Activated naive CD4-positive, alpha-beta T cell treated with anti-CD3 and anti-CD28 coated beads, Interleukin-2, amount 50 U/mL, for 24 hours (primary cell): Measurements from ENCODE around the gene LGR5.
A peak's percentile ranks its signal among the peaks of the same experiment; 100 is the strongest.

Source experiments
- H3K27ac Mint-ChIP-seq: one replicate; pipeline ENCODE4 v1.8.0; 2021; ENCODE audit warnings: mild to moderate bottlenecking, mixed read lengths
- H3K27me3 Mint-ChIP-seq: one replicate; pipeline ENCODE4 v1.8.0; 2021; ENCODE audit warnings: mixed read lengths
- H3K36me3 Mint-ChIP-seq: one replicate; pipeline ENCODE4 v1.8.0; 2021; ENCODE audit warnings: mixed read lengths
- H3K4me1 Mint-ChIP-seq: one replicate; pipeline ENCODE4 v1.8.0; 2021; ENCODE audit warnings: mixed read lengths
- H3K4me3 Mint-ChIP-seq: one replicate; pipeline ENCODE4 v1.8.0; 2021; ENCODE audit warnings: mild to moderate bottlenecking, mixed read lengths
- H3K9me3 Mint-ChIP-seq: one replicate; pipeline ENCODE4 v1.8.0; 2021; ENCODE audit warnings: mixed read lengths

LGR5 gene

DNA sequence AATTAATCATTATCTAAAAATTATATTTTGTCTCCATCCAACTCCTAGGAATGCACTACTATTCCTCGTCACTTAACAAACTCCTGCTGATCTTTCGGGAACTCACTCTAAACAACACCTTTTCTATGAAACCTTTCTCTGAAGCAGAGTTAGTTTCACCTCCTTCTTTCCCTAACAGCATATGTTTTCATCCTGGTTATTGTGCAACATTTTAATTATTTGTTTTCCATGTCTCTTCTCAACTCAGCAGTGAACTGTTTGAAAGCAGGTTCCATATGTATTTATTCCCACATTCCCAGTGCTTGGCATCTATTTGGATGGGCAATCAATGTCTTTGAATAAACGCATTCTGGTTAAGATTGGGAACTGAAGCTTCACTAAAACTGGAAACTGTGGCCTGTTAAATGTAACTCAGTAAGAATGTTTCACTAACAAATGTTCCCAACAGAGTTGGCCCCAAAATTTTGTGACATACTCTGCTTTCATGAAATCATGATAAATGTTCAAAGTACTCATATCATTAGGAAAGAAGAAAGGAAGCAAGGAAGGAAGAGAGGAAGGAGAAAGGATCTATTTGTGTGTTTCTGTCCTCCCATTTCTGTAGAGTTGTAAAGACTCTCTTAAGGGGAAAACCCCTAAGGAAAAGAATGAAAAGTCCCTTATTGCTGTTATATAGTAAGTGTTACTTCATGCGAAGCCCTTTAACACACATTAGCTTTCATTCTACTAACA lies 13.9 kb upstream of the LGR5 start:
- no peaks in the 10 kb centered on the region for H3K4me1 Mint-ChIP-seq
- no peak overlapping the region for H3K4me3 Mint-ChIP-seq
- H3K9me3 Mint-ChIP-seq = no peaks in the 10 kb centered on the region
- no peaks in the 10 kb centered on the region for H3K36me3 Mint-ChIP-seq
- peaks cover 19% of the 10 kb centered on the region for H3K27me3 Mint-ChIP-seq
- no peak overlapping the region for H3K27ac Mint-ChIP-seq

DNA sequence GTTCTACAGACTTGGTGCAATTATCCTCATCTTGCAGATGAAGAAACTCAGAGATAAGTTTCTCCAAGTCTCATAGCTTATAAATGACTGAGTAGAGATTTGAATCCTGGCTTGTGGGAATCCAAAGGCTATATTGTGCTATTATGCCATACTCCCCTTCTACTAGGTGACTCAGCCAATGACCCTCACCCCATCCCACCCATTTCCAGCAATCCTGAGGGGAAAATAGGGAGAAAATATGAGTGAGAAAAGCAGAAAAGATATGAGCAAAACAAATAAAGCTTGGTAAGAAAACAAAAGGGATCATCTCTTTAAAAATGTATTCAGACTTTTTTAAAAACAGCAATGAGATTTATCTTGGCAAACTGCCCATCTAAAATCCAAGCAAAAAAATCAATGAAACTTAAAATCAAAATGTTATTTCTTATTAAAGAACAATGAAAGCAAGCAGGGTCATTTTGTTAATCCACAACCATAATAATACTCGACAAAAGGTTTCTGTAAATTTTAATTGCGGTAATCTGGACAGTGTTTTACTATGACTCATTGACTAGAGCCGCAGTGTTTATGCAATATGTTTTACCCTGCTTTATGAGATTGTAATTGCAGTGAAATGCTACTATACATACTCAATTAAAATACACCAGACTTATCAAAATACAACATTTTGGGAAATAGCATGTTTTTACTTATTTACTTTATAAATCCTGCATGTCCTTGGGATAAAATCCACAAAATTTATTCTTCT lies 13.1 kb upstream of the LGR5 start:
- Mint-ChIP-seq H3K27me3 (peaks cover 19% of the 10 kb centered on the region), H3K9me3 (no peaks in the 10 kb centered on the region), H3K27ac (no peak overlapping the region), H3K4me3 (no peak overlapping the region), H3K4me1 (no peaks in the 10 kb centered on the region), H3K36me3 (no peaks in the 10 kb centered on the region)

DNA sequence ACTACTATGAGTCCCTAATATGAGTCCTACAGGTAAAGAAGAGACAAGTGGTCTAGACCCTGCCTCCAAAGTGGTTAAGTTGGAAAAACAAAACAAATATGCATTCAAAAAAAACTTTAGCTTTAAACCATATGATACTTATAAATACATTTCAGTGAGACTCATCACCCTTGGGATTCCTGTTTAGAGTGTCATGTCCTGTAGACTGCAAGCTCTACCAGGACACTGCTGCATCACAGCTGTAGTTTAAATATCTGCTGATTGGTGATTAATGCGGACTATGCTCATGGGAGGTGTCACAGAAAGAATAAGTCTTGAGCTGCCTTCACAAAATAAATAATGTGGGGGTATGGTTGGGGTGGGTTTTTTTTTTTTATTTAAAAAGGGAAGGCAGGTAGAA lies 8.8 kb upstream of the LGR5 start:
- H3K4me3 Mint-ChIP-seq = no peak overlapping the region
- H3K27me3 Mint-ChIP-seq = peaks cover 37% of the 10 kb centered on the region
- no peaks in the 10 kb centered on the region for H3K4me1 Mint-ChIP-seq
- peaks cover 8% of the 10 kb centered on the region for H3K9me3 Mint-ChIP-seq
- no peaks in the 10 kb centered on the region for H3K36me3 Mint-ChIP-seq
- no peak overlapping the region for H3K27ac Mint-ChIP-seq

DNA sequence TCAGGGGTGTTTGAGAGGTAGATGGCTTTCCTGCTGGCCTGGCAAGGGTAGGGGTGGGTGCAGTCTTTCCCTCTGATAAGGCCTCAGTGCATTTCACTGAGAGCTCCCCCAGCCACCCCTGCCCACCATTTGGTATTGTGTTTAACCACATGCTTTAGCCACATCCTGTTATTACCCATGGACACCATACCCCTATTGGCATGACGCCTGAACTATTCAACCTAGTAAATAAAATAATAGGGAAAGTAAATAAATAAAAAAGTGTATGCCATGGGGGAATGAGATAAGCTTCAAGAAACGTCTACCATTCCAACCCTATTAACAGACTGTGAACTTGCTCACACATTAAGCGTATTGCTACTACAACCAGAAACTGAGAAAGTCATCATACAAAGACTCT lies 7.6 kb upstream of the LGR5 start:
- peaks cover 1% of the 10 kb centered on the region for H3K36me3 Mint-ChIP-seq
- no peak overlapping the region for H3K27ac Mint-ChIP-seq
- peaks cover 13% of the 10 kb centered on the region for H3K9me3 Mint-ChIP-seq
- H3K4me1 Mint-ChIP-seq = no peaks in the 10 kb centered on the region
- H3K4me3 Mint-ChIP-seq = no peak overlapping the region
- peaks cover 40% of the 10 kb centered on the region for H3K27me3 Mint-ChIP-seq

DNA sequence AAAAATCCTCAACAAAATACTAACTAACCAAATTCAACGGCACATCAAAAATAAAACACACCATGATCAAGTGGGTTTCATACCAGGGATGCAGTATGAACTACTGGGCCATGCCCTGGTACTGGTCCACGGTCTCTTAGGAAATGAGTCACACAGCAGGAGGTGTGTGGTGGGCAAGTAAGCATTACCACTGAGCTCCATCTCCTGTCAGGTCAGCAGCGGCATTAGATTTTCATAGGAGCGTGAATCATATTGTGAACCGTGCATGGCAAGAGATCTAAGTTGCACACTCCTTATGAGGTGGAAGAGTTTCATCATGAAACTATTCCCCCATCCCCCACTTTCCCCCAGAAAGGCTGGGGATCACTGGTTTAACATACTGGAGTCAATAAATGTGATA lies 6.7 kb upstream of the LGR5 start:
- peaks cover 1% of the 10 kb centered on the region for H3K36me3 Mint-ChIP-seq
- no peaks in the 10 kb centered on the region for H3K4me1 Mint-ChIP-seq
- H3K27ac Mint-ChIP-seq = no peak overlapping the region
- H3K27me3 Mint-ChIP-seq = peaks cover 47% of the 10 kb centered on the region
- no peak overlapping the region for H3K4me3 Mint-ChIP-seq
- peaks cover 14% of the 10 kb centered on the region for H3K9me3 Mint-ChIP-seq

DNA sequence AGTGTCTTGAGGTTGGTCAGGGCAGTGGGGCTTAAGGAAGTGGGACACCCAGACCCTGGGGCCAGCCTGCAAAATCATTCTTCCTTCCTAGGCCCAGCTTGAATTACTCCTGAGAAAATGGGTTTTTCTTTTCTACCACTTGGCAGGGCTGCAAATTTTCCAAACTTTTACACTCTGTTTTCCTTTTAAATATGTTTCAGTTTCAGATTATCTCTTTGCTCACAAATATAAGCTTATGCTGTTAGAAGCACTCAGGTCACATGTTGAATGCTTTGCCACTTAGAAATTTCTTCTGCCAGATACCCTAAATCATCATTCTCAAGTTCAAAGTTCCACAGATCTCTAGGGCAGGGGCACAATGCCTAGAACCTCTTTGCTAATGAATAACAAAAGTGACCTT lies 2.9 kb upstream of the LGR5 start:
- H3K36me3 Mint-ChIP-seq = peaks cover 1% of the 10 kb centered on the region
- H3K9me3 Mint-ChIP-seq = peaks cover 14% of the 10 kb centered on the region
- H3K4me3 Mint-ChIP-seq = no peak overlapping the region
- peaks cover 60% of the 10 kb centered on the region for H3K27me3 Mint-ChIP-seq
- peaks cover 18% of the 10 kb centered on the region for H3K4me1 Mint-ChIP-seq
- H3K27ac Mint-ChIP-seq = no peak overlapping the region

DNA sequence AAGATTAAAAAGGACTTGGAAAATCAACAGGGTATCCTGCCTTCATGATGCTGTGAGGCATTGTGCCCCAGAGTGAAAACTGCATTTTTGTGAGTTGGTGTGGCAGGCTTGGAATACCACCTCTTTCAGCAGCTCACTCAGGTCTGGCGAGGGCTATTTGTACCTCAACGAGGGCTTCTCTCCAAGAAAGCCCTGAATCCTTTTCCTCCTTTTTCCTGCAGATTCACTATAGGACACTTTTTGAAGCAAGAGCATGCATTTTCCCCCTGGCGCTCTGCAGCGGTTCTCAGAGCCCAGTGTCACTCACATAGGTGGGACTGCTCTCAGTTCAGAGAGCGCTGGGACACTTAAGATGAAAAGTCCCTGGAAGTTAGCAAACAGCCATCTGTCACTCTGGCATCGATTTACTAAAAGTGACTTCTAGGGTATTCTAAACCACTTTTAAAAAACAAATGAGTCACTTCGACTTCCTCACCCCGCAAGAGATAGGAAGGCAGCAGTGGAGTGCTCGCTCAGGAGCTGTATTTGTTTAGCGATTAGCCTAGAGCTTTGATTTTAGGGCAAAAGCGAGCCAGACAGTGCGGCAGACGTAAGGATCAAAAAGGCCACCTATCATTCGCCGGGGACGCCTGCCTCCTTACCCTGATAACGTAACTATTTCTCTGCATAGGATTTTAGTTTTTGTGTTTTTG lies 782 bp upstream of the LGR5 start:
- peaks cover 53% of the 10 kb centered on the region for H3K27me3 Mint-ChIP-seq
- H3K27ac Mint-ChIP-seq = no peak overlapping the region
- H3K36me3 Mint-ChIP-seq = peaks cover 1% of the 10 kb centered on the region

DNA sequence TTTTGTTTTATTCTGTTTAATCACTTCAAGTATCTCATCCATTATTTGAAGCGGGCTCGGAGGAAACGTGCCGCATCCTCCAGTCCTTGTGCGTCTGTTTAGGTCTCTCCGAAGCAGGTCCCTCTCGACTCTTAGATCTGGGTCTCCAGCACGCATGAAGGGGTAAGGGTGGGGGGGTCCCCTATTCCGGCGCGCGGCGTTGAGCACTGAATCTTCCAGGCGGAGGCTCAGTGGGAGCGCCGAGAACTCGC lies 311 bp upstream of the LGR5 start:
- Mint-ChIP-seq H3K4me1 (peaks cover 18% of the 10 kb centered on the region), H3K4me3 (peak overlapping the region; percentile 86), H3K27me3 (peaks cover 52% of the 10 kb centered on the region), H3K9me3 (peaks cover 14% of the 10 kb centered on the region), H3K27ac (no peak overlapping the region), H3K36me3 (peaks cover 1% of the 10 kb centered on the region)

More for the DNA sequence above, 782 bp upstream of the LGR5 start:
- Mint-ChIP-seq H3K4me1 (peaks cover 18% of the 10 kb centered on the region), H3K9me3 (peaks cover 14% of the 10 kb centered on the region), H3K4me3 (peak overlapping the region; percentile 86)

DNA sequence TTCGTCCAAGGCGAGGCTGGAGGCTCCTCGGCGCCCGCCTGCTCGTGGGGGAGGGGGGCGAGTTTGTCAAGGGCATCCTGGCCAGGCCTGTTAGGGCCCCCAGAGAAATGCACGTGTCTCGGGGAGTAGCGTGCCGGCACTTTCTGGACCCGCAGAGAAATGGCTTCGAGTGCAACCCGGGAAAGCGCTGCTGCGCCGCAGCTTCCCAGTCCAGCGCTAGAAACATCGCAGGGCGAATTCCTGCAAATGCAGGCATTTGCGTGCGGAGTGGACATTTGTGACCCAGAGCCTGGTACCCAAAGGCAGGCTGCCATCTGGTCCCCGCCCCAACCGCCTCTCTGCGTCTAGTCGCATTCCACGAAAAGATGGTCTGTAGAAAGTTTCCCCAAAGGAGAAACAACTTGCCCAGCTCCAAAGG lies 756 bp downstream of the LGR5 start:
- H3K27me3 Mint-ChIP-seq = peaks cover 53% of the 10 kb centered on the region
- no peak overlapping the region for H3K27ac Mint-ChIP-seq

DNA sequence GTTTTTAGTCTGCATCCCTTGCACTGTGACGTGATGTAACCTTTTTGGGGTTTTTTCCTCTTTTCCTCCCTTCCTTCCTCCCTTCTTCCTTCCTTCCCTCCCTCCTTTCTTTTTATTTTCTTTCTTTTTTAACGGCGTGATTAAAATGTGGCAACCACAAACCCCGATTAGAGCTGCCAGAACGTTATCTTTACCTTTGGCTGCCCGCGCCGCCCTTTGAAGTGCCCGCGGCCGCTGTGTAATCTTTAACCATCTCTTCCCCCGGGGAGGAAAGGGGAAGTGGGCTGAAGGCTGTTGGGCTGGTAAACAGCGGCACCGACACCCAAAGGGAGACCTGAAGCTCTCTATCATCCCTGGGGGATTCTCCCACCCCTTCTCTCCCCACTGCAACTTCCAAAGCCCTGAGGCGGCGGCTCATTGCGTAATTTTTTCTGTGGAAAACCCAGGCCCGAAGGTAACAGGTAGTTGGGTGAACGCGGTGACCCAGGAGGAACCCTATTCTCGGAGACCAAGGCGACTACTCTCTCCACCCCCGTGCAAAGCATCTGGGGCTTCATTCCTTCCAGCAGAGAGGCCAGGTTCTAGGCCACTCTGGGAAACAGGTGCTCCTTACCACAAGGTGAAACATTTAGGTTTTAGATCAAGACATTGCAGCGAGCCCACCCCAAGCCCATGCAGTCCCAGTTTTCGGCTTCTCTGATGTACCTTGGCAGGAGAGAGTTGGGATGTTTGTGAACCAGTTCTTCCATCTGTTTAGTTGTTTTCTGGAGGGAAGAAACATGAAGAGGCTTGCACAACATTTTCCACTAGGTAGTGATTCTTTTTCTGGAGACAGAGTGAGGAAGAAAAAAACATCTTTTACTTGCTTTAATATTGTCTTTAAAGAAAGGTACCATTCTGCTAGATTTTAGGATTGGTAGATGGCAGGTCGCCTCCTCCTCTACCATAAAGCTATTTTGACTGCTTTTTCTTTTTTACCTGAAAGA lies 1.5 kb downstream of the LGR5 start:
- peaks cover 1% of the 10 kb centered on the region for H3K36me3 Mint-ChIP-seq
- H3K27ac Mint-ChIP-seq = no peak overlapping the region
- peaks cover 56% of the 10 kb centered on the region for H3K27me3 Mint-ChIP-seq
- peaks cover 18% of the 10 kb centered on the region for H3K4me1 Mint-ChIP-seq
- peak overlapping the region; percentile 77 for H3K4me3 Mint-ChIP-seq
- H3K9me3 Mint-ChIP-seq = peaks cover 6% of the 10 kb centered on the region

More for the DNA sequence above, 756 bp downstream of the LGR5 start:
- Mint-ChIP-seq H3K9me3 (peaks cover 10% of the 10 kb centered on the region), H3K36me3 (peaks cover 1% of the 10 kb centered on the region), H3K4me1 (peaks cover 18% of the 10 kb centered on the region), H3K4me3 (peak overlapping the region; percentile 77)

DNA sequence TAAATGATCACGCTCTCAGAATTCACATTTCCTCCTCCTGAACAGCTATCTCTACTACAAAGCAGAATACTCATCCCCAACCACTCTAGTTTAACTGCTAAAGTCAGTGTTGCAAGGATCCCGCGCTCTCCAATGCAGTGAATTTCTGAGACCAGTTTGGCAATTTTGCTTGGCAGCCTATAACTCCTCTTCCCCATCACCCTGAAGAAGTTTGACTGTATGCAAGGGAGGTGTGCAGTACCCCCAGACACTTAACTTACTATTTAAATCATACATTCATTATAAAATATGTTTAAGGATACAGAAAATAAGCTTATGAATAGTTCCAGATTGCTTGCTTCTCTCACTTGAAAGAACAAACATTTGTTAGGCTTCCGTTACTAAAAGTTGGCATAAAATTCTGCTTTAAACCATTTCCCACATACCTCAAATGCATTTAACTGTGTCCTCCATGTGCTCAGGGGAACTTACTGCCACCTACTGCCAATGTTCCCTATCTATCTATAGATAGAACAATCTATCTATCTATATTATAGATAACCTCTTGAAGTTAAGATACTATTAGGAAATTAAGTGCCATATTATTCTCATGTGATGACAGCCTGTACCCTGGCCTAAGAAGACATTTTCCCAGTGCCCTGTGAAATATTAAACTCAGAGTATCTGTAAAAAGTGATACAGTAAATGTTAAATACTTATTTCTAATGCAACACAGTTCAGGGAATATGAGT lies 2.4 kb downstream of the LGR5 start:
- Mint-ChIP-seq H3K9me3 (peaks cover under 1% of the 10 kb centered on the region), H3K4me3 (no peak overlapping the region), H3K4me1 (peaks cover 18% of the 10 kb centered on the region), H3K36me3 (no peaks in the 10 kb centered on the region), H3K27ac (no peak overlapping the region), H3K27me3 (peaks cover 52% of the 10 kb centered on the region)

DNA sequence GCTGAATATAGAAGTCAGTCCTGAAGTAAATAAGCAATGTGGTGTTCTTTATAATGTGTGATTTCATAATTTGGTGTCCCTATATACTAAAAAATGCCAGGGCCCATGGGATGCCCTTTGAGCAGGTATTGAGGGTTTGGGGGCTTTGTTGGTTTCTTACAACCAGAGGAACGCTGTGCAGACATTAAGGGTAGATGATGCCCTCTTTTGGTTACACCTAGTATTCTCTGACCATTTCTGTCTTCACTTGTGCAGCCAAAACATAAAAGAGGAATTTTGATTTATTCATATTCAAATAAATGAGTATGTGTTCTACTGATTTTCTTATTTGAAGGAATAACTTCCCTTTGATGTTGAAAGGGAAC lies 3.0 kb downstream of the LGR5 start:
- Mint-ChIP-seq H3K9me3 (no peaks in the 10 kb centered on the region), H3K4me3 (no peak overlapping the region), H3K27ac (no peak overlapping the region), H3K4me1 (peaks cover 18% of the 10 kb centered on the region), H3K36me3 (no peaks in the 10 kb centered on the region), H3K27me3 (peaks cover 46% of the 10 kb centered on the region)

DNA sequence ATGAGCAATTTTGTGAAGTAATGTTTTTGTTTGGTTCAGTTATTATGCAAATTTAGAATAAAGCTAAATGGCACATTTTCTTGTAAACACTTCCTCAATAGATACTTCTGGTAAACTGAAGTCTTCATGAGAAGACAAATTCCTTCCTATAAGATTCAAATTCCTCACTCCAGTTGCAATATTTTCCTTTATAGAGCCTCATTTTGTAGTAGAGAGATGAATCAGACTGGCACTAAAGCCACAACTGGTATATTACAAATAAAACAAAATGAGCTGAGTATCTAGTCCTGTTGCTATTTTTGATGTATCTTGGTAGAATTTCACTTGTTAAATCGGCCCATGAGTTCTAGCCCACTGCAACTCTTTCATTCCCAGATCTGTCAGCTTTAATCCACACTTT lies 5.5 kb downstream of the LGR5 start:
- Mint-ChIP-seq H3K27me3 (peaks cover 38% of the 10 kb centered on the region), H3K27ac (no peak overlapping the region), H3K36me3 (no peaks in the 10 kb centered on the region), H3K4me3 (no peak overlapping the region), H3K9me3 (no peaks in the 10 kb centered on the region), H3K4me1 (peaks cover 9% of the 10 kb centered on the region)

DNA sequence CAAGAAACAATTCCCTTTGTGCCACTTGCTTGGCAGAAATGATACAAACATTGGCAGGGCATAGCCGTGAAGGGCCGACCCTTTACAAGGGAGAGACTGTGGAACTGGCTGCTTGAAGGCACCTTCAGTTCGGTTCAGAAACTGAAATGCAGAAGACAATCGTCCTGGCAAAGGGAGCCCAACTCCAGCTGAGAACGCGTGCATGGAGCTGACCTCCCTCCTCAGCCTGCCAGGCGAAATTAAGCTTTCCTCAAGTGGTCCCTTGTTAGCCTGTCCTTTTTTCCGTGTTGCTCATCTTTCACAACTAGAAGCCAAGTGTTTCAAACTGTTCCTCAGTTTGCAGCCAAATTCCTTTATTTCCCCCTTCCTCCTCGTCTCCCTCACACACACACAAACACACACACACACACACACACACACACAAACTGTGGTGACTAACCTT lies 8.1 kb downstream of the LGR5 start:
- no peaks in the 10 kb centered on the region for H3K9me3 Mint-ChIP-seq
- no peaks in the 10 kb centered on the region for H3K4me1 Mint-ChIP-seq
- H3K36me3 Mint-ChIP-seq = no peaks in the 10 kb centered on the region
- H3K27me3 Mint-ChIP-seq = peaks cover 29% of the 10 kb centered on the region
- no peak overlapping the region for H3K4me3 Mint-ChIP-seq
- no peak overlapping the region for H3K27ac Mint-ChIP-seq

DNA sequence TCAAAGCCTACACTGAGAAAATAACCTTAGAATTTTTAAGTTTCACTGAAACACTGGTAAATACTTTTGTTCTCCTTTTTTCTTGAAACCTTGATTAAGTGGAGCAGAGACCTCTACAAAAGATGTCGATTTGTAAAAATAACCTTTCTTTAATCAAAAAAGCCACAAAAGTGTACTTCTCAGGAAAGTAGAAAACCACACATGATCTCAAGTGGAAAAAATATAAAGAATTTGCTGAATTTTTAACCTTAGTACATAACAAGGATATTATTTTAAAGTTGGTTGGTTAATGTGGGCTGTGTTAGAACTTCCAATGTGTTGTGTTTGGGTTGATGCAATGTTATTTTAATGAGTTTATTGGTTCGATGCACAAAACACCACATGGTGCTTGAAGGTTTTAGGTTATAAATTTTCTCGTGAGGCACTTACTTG lies 8.6 kb downstream of the LGR5 start:
- no peak overlapping the region for H3K4me3 Mint-ChIP-seq
- peaks cover 29% of the 10 kb centered on the region for H3K27me3 Mint-ChIP-seq
- H3K36me3 Mint-ChIP-seq = no peaks in the 10 kb centered on the region
- no peak overlapping the region for H3K27ac Mint-ChIP-seq
- H3K4me1 Mint-ChIP-seq = no peaks in the 10 kb centered on the region
- H3K9me3 Mint-ChIP-seq = no peaks in the 10 kb centered on the region
